HFF-Myc (cell line): Measurements from ENCODE around the gene PIGH.
"Not testable (repeated sequence)": the region's sequence is repeated elsewhere in the genome, so short reads cannot be mapped to it uniquely, and the experiment has no call there.

Experiments used
- DNase-seq: peaks from one replicate; pipeline ENCODE4 v3.0.0-alpha.2; 2011; ENCODE audit warnings: low read depth; ENCODE audit errors: extremely low read depth
- H3K4me3 ChIP-seq: replicated peaks from 2 replicates; pipeline ENCODE4 v1.5.1; 2011; ENCODE audit warnings: low read depth, mild to moderate bottlenecking, control low read depth, low read length
- CTCF ChIP-seq: IDR thresholded peaks from 2 replicates; pipeline ENCODE4 v1.5.1; 2012; ENCODE audit warnings: mild to moderate bottlenecking, low read depth, low read length, control low read depth; ENCODE audit errors: missing control alignments

The PIGH gene

GRCh38 chr14:67627519-67627918, 27.5 kb upstream of the PIGH start:
- DNase-seq = no peak
- no peak for TF ChIP-seq CTCF
- H3K4me3 ChIP-seq = no peak overlapping the region

GRCh38 chr14:67626131-67626530, 26.1 kb upstream of the PIGH start:
- not testable (repeated sequence) for DNase-seq, H3K4me3 ChIP-seq

GRCh38 chr14:67623114-67623513, 23.0 kb upstream of the PIGH start:
- H3K4me3 ChIP-seq = no peak overlapping the region

GRCh38 chr14:67622675-67623074, 22.6 kb upstream of the PIGH start:
- DNase-seq = peak; percentile 77
- H3K4me3 ChIP-seq = no peak overlapping the region
- no peak for TF ChIP-seq CTCF

More at GRCh38 chr14:67623114-67623513, 23.0 kb upstream of the PIGH start:
- no peak for DNase-seq
- no peak for TF ChIP-seq CTCF

GRCh38 chr14:67620217-67620785, 20.2 kb upstream of the PIGH start:
- no peak for TF ChIP-seq CTCF
- DNase-seq = no peak
- H3K4me3 ChIP-seq = peak overlapping the region; percentile 69

- TF ChIP-seq CTCF = no peak
- peak within 1 kb of the TSS; percentile 69 for H3K4me3 ChIP-seq
- peak; percentile 70 for DNase-seq
These were observed 19.6 kb upstream of the PIGH start, which contains the start of gene ARG2 for GRCh38 chr14:67619446-67620216. ARG2 (plus strand) TSS chr14:67619920; CDS start chr14:67619978, 58 bp downstream.

- TF ChIP-seq CTCF = peak; percentile 59
- DNase-seq = peak; percentile 79
- H3K4me3 ChIP-seq = no peak overlapping the region
These were observed 18.6 kb upstream of the PIGH start for GRCh38 chr14:67618617-67619063.
